Measurements from ENCODE around the gene CAMTA1. TPM values are rescaled to one million over a fixed set of nuclear protein-coding genes. Genes with fewer than 3 reads are reported as not detected.

The CAMTA1 gene
- total RNA-seq, 1 experiment from 2014 or later, result 69.5 TPM

DNA sequence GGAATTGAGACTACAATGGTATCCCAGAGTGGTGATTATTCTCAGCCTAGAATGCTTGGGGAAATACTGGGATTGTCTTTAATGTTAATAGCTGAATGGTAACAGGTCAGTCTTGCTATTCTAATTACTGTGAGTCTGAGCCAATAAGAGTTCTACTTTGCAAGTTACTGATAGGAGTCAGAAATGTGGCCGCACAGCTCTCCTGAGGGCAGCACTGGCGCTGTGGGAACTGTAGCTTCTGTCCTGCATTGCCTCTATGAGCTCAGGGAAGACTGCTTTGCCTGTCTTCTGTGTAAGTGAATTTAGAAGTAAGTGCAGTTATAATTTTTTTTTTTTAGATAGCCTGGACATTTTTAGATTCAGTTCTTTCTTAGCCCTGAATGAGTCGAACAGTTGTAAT is 975.8 kb downstream of the CAMTA1 start:
- ATAC-seq (no peak), DNase-seq (ENCODE audit: low read depth, low spot score) (no peak)
- Histone ChIP-seq H3K27me3 (ENCODE audit: insufficient read depth, low read length) (no peaks in the 10 kb centered on the region), H3K4me1 (ENCODE audit: control insufficient read depth in 1 of 2, insufficient read depth in 2 of 2, low read length in 2 of 2) (no peaks in the 10 kb centered on the region), H3K9me3 (ENCODE audit: control insufficient read depth in 1 of 2, insufficient read depth in 1 of 2, low read depth in 1 of 2, low read length in 2 of 2) (no peaks in the 10 kb centered on the region), H2AFZ (ENCODE audit: low read depth, low read length, poor library complexity, severe bottlenecking) (no peak overlapping the region), H3K27ac (ENCODE audit: low read depth, low read length) (no peak overlapping the region), H3K36me3 (ENCODE audit: control insufficient read depth in 1 of 2, insufficient read depth in 2 of 2, low read length in 2 of 2) (no peaks in the 10 kb centered on the region), H3K79me2 (ENCODE audit: insufficient read depth, low read length) (no peaks in the 10 kb centered on the region), H3K9me2 (ENCODE audit: insufficient read depth) (no peaks in the 10 kb centered on the region), H3K4me2 (ENCODE audit: low read length) (no peak overlapping the region), H4K20me1 (ENCODE audit: insufficient read depth) (no peaks in the 10 kb centered on the region), H3K9ac (ENCODE audit: low read length) (no peak overlapping the region), H3K4me3 (replicated peaks in 1 of 2; ENCODE audit: low read depth in 1 of 2, low read length in 2 of 2) (no peak overlapping the region)
- POLR2A ChIA-PET, result no interaction called here
- intact Hi-C loops (cut with micrococcal nuclease), result no loop called here
- no peak for TF ChIP-seq POLR2A (IDR thresholded peaks at IDR 0.05; ENCODE audit: borderline replicate concordance, extremely low read depth, insufficient read depth, insufficient read length)
- no peak for TF ChIP-seq CTCF (IDR thresholded peaks at IDR 0.05 in 2 of 3, conservative IDR thresholded peaks at IDR 0.05 in 1 of 3; ENCODE audit: borderline replicate concordance in 1 of 3, insufficient read depth in 1 of 3, low read depth in 2 of 3, low read length in 2 of 3)
- no peak for TF ChIP-seq POLR2AphosphoS5 (IDR thresholded peaks at IDR 0.05; ENCODE audit: low read depth, low read length)
- no peak for TF ChIP-seq FOSL1 (IDR thresholded peaks at IDR 0.05; ENCODE audit: low read depth)
- TF ChIP-seq EZH2phosphoT487 (IDR thresholded peaks at IDR 0.05; ENCODE audit: borderline replicate concordance), result no peak
- no peak for TF ChIP-seq ZFX (IDR thresholded peaks at IDR 0.05)
- TF ChIP-seq SRF (IDR thresholded peaks at IDR 0.05; ENCODE audit: low read depth), result no peak
- TF ChIP-seq YY1 (IDR thresholded peaks at IDR 0.05; ENCODE audit: extremely low read depth, insufficient replicate concordance, low read depth, low read length), result no peak
- RAD21 ChIA-PET (ENCODE audit: low non-redundant PET in 1 of 2, low total read pairs in 2 of 2, uncharacterized antibody in 2 of 2, unreplicated experiment in 2 of 2), result interaction anchor here in 1 of 2 experiments (0.5 kb wide), 1 partner anchor 93 kb away, joined by 3 read pairs; no protein-coding TSS in a partner anchor
- CTCF ChIA-PET, result interaction anchor here (1.2 to 2.8 kb wide), 2 partner anchors 8 to 91 kb away, joined by 3 to 12 read pairs; no protein-coding TSS in a partner anchor
- BruUV-seq (replicated peaks), result no TSS peak

DNA sequence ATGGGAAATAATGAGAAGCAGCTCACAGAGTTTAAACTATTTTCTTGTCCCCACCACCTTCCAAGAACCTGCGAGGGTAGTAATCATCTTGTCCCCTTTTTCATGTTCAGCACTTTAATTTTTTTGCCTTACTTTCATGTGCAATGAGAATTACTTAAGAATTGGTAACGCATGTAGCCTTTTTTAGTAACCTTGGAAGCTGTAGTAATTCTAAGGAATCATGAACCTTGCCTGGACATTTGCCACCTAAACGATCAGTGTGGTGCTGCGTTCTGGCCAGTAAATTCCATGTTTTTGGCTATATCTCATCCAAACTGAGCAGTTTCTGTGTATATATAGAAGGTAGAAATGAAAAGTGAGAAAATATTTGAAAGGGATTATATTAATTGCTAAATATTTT is 981.9 kb downstream of the CAMTA1 start:
- TF ChIP-seq ELF1 (IDR thresholded peaks at IDR 0.05; ENCODE audit: borderline replicate concordance, low read depth), result no peak
- TF ChIP-seq ZFX (IDR thresholded peaks at IDR 0.05), result no peak
- no peak for TF ChIP-seq CEBPB (IDR thresholded peaks at IDR 0.05; ENCODE audit: low read depth)
- intact Hi-C loops (cut with micrococcal nuclease), result no loop called here

More for the DNA sequence above, 981.9 kb downstream of the CAMTA1 start:
- no peak overlapping the region for H2AFZ ChIP-seq (ENCODE audit: low read depth, low read length, poor library complexity, severe bottlenecking)
- H3K9ac ChIP-seq (ENCODE audit: low read length), result no peak overlapping the region
- BruUV-seq (replicated peaks), result no TSS peak
- ChIA-PET CTCF (no interaction called here), RAD21 (ENCODE audit: low non-redundant PET in 1 of 2, low total read pairs in 2 of 2, uncharacterized antibody in 2 of 2, unreplicated experiment in 2 of 2) (no interaction called here), POLR2A (no interaction called here)
- ATAC-seq (no peak), DNase-seq (ENCODE audit: low read depth, low spot score) (no peak)
- H3K27ac ChIP-seq (ENCODE audit: low read depth, low read length), result no peak overlapping the region
- H3K9me3 ChIP-seq (ENCODE audit: control insufficient read depth in 1 of 2, insufficient read depth in 1 of 2, low read depth in 1 of 2, low read length in 2 of 2), result no peaks in the 10 kb centered on the region
- no peaks in the 10 kb centered on the region for H3K27me3 ChIP-seq (ENCODE audit: insufficient read depth, low read length)
- H3K79me2 ChIP-seq (ENCODE audit: insufficient read depth, low read length), result peaks cover 9% of the 10 kb centered on the region
- no peaks in the 10 kb centered on the region for H3K36me3 ChIP-seq (ENCODE audit: control insufficient read depth in 1 of 2, insufficient read depth in 2 of 2, low read length in 2 of 2)
- no peak overlapping the region for H3K4me3 ChIP-seq (replicated peaks in 1 of 2; ENCODE audit: low read depth in 1 of 2, low read length in 2 of 2)
- no peak overlapping the region for H3K4me2 ChIP-seq (ENCODE audit: low read length)
- H4K20me1 ChIP-seq (ENCODE audit: insufficient read depth), result no peaks in the 10 kb centered on the region
- H3K9me2 ChIP-seq (ENCODE audit: insufficient read depth), result no peaks in the 10 kb centered on the region
- peaks cover 4 to 10% of the 10 kb centered on the region in 2 experiments; a peak in 3 of 4 replicates for H3K4me1 ChIP-seq (ENCODE audit: control insufficient read depth in 1 of 2, insufficient read depth in 2 of 2, low read length in 2 of 2)

Measured in HCT116 (cell line).